Testis (tissue), 2 donors: ENCODE data around the gene PDK1.

Experiments
- POLR2A ChIP-seq: fragments of 450-650 bp; IDR thresholded peaks from one replicate; pipeline ENCODE4 v1.6.1; 2017; ENCODE audit warnings: antibody characterized with exemption, mild to moderate bottlenecking, moderate library complexity
- TF ChIP-seq, protein P1 (sequence below), 3 experiments: fragments of 450-650 bp in 2 of 3; fragments of 200-600 bp in 1 of 3; sonication (generic) in 1 of 3; IDR thresholded peaks; one replicate each; pipeline ENCODE4 v1.5.1; 2016 to 2019; ENCODE audit warnings: antibody characterized with exemption in 3 of 3, mild to moderate bottlenecking in 2 of 3, moderate library complexity in 1 of 3

DNA sequence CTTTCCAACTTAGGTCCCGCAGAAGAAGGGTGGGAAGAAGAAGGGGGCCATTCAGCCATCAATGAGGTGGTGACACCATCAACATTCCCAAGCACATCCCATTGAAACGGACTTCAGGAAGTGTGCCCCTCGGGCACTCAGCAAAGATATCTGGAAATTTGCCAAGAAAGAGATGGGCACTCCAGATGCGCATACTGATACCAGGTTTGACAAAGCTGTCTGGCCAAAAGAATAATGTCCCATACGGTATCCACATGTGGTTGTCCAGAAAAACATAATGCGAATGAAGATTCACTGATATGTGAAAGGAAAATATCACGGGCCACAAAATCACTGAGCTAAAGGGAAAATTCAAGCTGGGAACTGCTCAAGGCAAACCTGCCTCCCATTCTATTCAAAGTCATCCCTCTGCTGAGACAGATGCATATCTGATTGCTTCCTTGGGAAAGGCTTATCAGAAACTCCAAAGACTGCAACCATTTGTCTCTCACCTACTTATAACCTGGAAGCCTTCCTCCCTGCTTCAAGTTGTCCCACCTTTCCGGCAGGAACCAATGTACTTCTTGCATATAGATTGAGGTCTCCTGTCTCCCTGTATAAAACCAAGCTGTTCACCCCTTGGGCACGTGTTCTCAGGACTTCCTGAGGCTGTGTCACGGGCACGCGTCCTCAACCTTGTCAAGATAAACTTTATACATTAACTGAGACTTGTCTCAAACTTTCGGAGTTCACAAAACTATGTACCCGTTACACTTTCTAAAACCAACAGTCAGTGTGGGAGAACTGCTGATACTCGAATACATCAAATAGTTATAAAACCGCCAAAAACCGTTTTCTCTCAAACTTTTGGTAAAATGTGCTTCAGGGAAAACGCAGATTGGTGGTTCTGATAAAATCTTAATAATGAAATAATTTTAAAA is 1.3 kb upstream of the PDK1 start:
- TF ChIP-seq, protein P1, sequence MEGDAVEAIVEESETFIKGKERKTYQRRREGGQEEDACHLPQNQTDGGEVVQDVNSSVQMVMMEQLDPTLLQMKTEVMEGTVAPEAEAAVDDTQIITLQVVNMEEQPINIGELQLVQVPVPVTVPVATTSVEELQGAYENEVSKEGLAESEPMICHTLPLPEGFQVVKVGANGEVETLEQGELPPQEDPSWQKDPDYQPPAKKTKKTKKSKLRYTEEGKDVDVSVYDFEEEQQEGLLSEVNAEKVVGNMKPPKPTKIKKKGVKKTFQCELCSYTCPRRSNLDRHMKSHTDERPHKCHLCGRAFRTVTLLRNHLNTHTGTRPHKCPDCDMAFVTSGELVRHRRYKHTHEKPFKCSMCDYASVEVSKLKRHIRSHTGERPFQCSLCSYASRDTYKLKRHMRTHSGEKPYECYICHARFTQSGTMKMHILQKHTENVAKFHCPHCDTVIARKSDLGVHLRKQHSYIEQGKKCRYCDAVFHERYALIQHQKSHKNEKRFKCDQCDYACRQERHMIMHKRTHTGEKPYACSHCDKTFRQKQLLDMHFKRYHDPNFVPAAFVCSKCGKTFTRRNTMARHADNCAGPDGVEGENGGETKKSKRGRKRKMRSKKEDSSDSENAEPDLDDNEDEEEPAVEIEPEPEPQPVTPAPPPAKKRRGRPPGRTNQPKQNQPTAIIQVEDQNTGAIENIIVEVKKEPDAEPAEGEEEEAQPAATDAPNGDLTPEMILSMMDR (IDR thresholded peaks at IDR 0.05) = no peak
- TF ChIP-seq POLR2A = no peak
